IMR-90 (cell line): ENCODE results near the gene SCN4A. TPM values are rescaled to one million over a fixed set of nuclear protein-coding genes. Genes with fewer than 3 reads are reported as not detected.

Source experiments
- ATAC-seq: fragments of 200-7000 bp; cut with Tn5 transposase; 2 replicates; pipeline ENCODE4 v1.9.1; 2020; ENCODE audit warnings: low read depth, mild to moderate bottlenecking, moderate library complexity
- BruUV-seq: library from RNA; stranded (reverse); fragments of 400-500 nt; replicated peaks from 2 replicates; lab custom pipeline; 2021; lab: Mats Ljungman, UMichigan
- CTCF ChIA-PET: fragments of 300-600 bp; formaldehyde crosslinking; extraction: SDS; loops from one replicate; lab custom pipeline; 2021; ENCODE audit warnings: antibody characterized with exemption; lab: Yijun Ruan, JAX
- POLR2A ChIA-PET: fragments of 300-600 bp; sonication (Branson Sonifier 250); formaldehyde crosslinking; loops from one replicate; lab custom pipeline; 2022; ENCODE audit warnings: antibody characterized with exemption; ENCODE audit not compliant: unreplicated experiment; lab: Charles Lee
- DNase-seq: peaks from one replicate; pipeline ENCODE4 v3.0.0; 2013
- H2AFZ ChIP-seq: replicated peaks from 2 replicates; pipeline ENCODE3; 2013; ENCODE audit warnings: low read length, mild to moderate bottlenecking; ENCODE audit not compliant: poor library complexity
- H2AK5ac ChIP-seq: 2 replicates; pipeline ENCODE4 v1.6.1; 2013; ENCODE audit warnings: low read depth, low read length, inconsistent platforms
- H2AK9ac ChIP-seq: replicated peaks from 2 replicates; pipeline ENCODE3; 2013; ENCODE audit warnings: mild to moderate bottlenecking, low read depth, low read length, moderate library complexity; ENCODE audit not compliant: poor library complexity
- H2BK120ac ChIP-seq: 2 replicates; pipeline ENCODE4 v1.6.1; 2013; ENCODE audit warnings: low read depth, low read length, inconsistent platforms
- H2BK15ac ChIP-seq: 3 replicates; pipeline ENCODE4 v1.6.1; 2013; ENCODE audit warnings: low read depth, low read length, inconsistent platforms
- H2BK20ac ChIP-seq: 2 replicates; pipeline ENCODE4 v1.6.1; 2013; ENCODE audit warnings: low read depth, mild to moderate bottlenecking, inconsistent platforms, low read length, moderate library complexity
- H2BK5ac ChIP-seq: 2 replicates; pipeline ENCODE4 v1.6.1; 2013; ENCODE audit warnings: mild to moderate bottlenecking, low read depth, low read length, inconsistent platforms; ENCODE audit not compliant: poor library complexity, severe bottlenecking
- H3K14ac ChIP-seq: replicated peaks from 2 replicates; pipeline ENCODE4 v1.6.1; 2013; ENCODE audit warnings: low read depth, low read length, inconsistent platforms
- H3K18ac ChIP-seq: 2 replicates; pipeline ENCODE4 v1.6.1; 2013; ENCODE audit warnings: low read depth, low read length, control low read depth
- H3K23ac ChIP-seq: 2 replicates; pipeline ENCODE4 v1.6.1; 2013; ENCODE audit warnings: low read depth, low read length, inconsistent platforms
- H3K27ac ChIP-seq: 2 replicates; pipeline ENCODE4 v1.5.1; 2013; ENCODE audit warnings: mild to moderate bottlenecking, control low read depth, low read length; ENCODE audit not compliant: insufficient read depth
- H3K27me3 ChIP-seq: 2 replicates; pipeline ENCODE4 v1.6.1; 2013; ENCODE audit warnings: low read length; ENCODE audit not compliant: control insufficient read depth, insufficient read depth
- H3K36me3 ChIP-seq: 2 replicates; pipeline ENCODE4 v1.6.1; 2013; ENCODE audit warnings: low read length, mixed read lengths; ENCODE audit not compliant: control insufficient read depth, insufficient read depth
- H3K4ac ChIP-seq: 2 replicates; pipeline ENCODE4 v1.6.1; 2013; ENCODE audit warnings: low read depth, low read length, inconsistent platforms
- H3K4me1 ChIP-seq: 2 replicates; pipeline ENCODE4 v1.6.1; 2013; ENCODE audit warnings: low read length, mixed read lengths; ENCODE audit not compliant: control insufficient read depth, insufficient read depth
- H3K4me2 ChIP-seq: 2 replicates; pipeline ENCODE4 v1.6.1; 2013; ENCODE audit warnings: low read depth, mild to moderate bottlenecking, control low read depth, low read length, moderate library complexity
- H3K4me3 ChIP-seq: 2 replicates; pipeline ENCODE4 v1.5.1; 2013; ENCODE audit warnings: low read depth, mild to moderate bottlenecking, control low read depth, low read length, moderate library complexity; ENCODE audit not compliant: insufficient read depth
- H3K56ac ChIP-seq: 2 replicates; pipeline ENCODE4 v1.6.1; 2013; ENCODE audit warnings: low read length, inconsistent platforms; ENCODE audit not compliant: insufficient read depth; ENCODE audit errors: extremely low read depth
- H3K79me1 ChIP-seq, 2 experiments: 2 replicates each; pipeline ENCODE4 v1.6.1; 2013; ENCODE audit warnings: low read length in 2 of 2, inconsistent platforms in 1 of 2, low read depth in 1 of 2
- H3K9ac ChIP-seq: 2 replicates; pipeline ENCODE4 v1.6.1; 2013; ENCODE audit warnings: low read depth, low read length, control low read depth
- H3K9me1 ChIP-seq: 2 replicates; pipeline ENCODE4 v1.6.1; 2013; ENCODE audit warnings: low read length, inconsistent platforms; ENCODE audit not compliant: insufficient read depth
- H3K9me3 ChIP-seq: 2 replicates; pipeline ENCODE4 v1.6.1; 2013; ENCODE audit warnings: low read length; ENCODE audit not compliant: control insufficient read depth, insufficient read depth
- H4K20me1 ChIP-seq: 2 replicates; pipeline ENCODE4 v1.6.1; 2013; ENCODE audit warnings: low read length, inconsistent platforms; ENCODE audit not compliant: insufficient read depth
- H4K5ac ChIP-seq: 2 replicates; pipeline ENCODE4 v1.6.1; 2013; ENCODE audit warnings: mild to moderate bottlenecking, low read depth, low read length, control low read depth
- H4K8ac ChIP-seq, 2 experiments: 2 replicates each; pipeline ENCODE4 v1.6.1; 2013; ENCODE audit warnings: low read depth in 2 of 2, low read length in 2 of 2, control low read depth in 1 of 2, inconsistent platforms in 1 of 2
- H4K91ac ChIP-seq: 2 replicates; pipeline ENCODE4 v1.6.1; 2013; ENCODE audit warnings: low read depth, low read length, inconsistent platforms; ENCODE audit not compliant: insufficient read depth
- BHLHE40 ChIP-seq: fragments of 150-350 bp; IDR thresholded peaks from 2 replicates; pipeline ENCODE4 v1.6.1; 2016; ENCODE audit warnings: mild to moderate bottlenecking, low read depth, low read length
- CEBPB ChIP-seq: IDR thresholded peaks from 2 replicates; pipeline ENCODE4 v1.6.1; 2012; ENCODE audit warnings: low read depth, low read length, improper control_type of control experiment
- ELK1 ChIP-seq: fragments of 150-350 bp; IDR thresholded peaks from 2 replicates; pipeline ENCODE4 v1.6.1; 2016; ENCODE audit warnings: low read depth, mild to moderate bottlenecking, low read length, moderate library complexity, borderline replicate concordance
- MAFK ChIP-seq: IDR thresholded peaks from 2 replicates; pipeline ENCODE4 v1.6.1; 2012; ENCODE audit warnings: low read depth, low read length, improper control_type of control experiment
- MAZ ChIP-seq: IDR thresholded peaks from 2 replicates; pipeline ENCODE4 v1.6.1; 2012; ENCODE audit warnings: low read depth, mild to moderate bottlenecking, low read length, improper control_type of control experiment, moderate library complexity, borderline replicate concordance
- MXI1 ChIP-seq: IDR thresholded peaks from 2 replicates; pipeline ENCODE4 v1.6.1; 2012; ENCODE audit warnings: low read depth, mild to moderate bottlenecking, low read length, moderate library complexity, borderline replicate concordance
- NFE2L2 ChIP-seq: fragments of 150-350 bp; IDR thresholded peaks from 2 replicates; pipeline ENCODE4 v1.6.1; 2016; ENCODE audit warnings: low read depth, mild to moderate bottlenecking, low read length
- POLR2A ChIP-seq: IDR thresholded peaks from 2 replicates; pipeline ENCODE4 v1.6.1; 2012; ENCODE audit warnings: mild to moderate bottlenecking, low read depth, low read length
- RAD21 ChIP-seq: IDR thresholded peaks from 2 replicates; pipeline ENCODE4 v1.6.1; 2012; ENCODE audit warnings: low read length, improper control_type of control experiment
- RCOR1 ChIP-seq: IDR thresholded peaks from 2 replicates; pipeline ENCODE4 v1.6.1; 2012; ENCODE audit warnings: mild to moderate bottlenecking, low read length, improper control_type of control experiment; ENCODE audit not compliant: insufficient replicate concordance
- RFX5 ChIP-seq: IDR thresholded peaks from 2 replicates; pipeline ENCODE4 v1.8.0; 2012; ENCODE audit warnings: low read depth, mild to moderate bottlenecking, low read length, moderate library complexity
- SMC3 ChIP-seq: fragments of 150-350 bp; IDR thresholded peaks from 2 replicates; pipeline ENCODE4 v1.6.1; 2016; ENCODE audit warnings: low read depth, mild to moderate bottlenecking, antibody characterized with exemption, low read length, moderate library complexity
- WGBS, 2 experiments: methylation state at CpG; one replicate each; pipeline versions ENCODE4 v1.1.5 to v1.1.7; 2013; ENCODE audit warnings: missing lambda C conversion rate in 2 of 2; ENCODE audit not compliant: insufficient read length in 1 of 2; ENCODE audit errors: extremely low coverage in 2 of 2; 5-methylcytosine and 5-hydroxymethylcytosine counted together
- dilution Hi-C: fragments of 300-500 bp; cut with HindIII; formaldehyde crosslinking; loops from one replicate; pipeline ENCODE4 v1.14.3; 2018; ENCODE audit warnings: low sequenced_read_pairs; ENCODE audit not compliant: unreplicated experiment
- in situ Hi-C: fragments of 300-500 bp; cut with MboI; formaldehyde crosslinking; loops from 3 replicates; pipeline ENCODE4 v1.14.3; 2019; ENCODE audit warnings: low sequenced_read_pairs, inconsistent platforms, mixed read lengths
- intact Hi-C: fragments of 100-400 bp; cut with micrococcal nuclease; formaldehyde crosslinking; loops from 2 replicates; pipeline ENCODE4 v1.10.0; 2022
- polyA plus RNA-seq, 3 experiments: library from polyadenylated mRNA; depleted of rRNA; stranded (reverse); fragments of >200 nt; gene quantifications; 2 replicates each; pipeline ENCODE4 v1.2.3, GENCODE V29; 2012; ENCODE audit warnings: low replicate concordance in 1 of 3
- total RNA-seq: library from RNA; depleted of rRNA; stranded (reverse); fragments of >200 nt; gene quantifications from 2 replicates; pipeline ENCODE4 v1.2.3, GENCODE V29; 2012
- TF ChIP-seq, protein P1 (sequence below): conservative IDR thresholded peaks from 2 replicates; pipeline ENCODE4 v1.5.1; 2012; ENCODE audit warnings: mild to moderate bottlenecking, low read depth, low read length, improper control_type of control experiment
- TF ChIP-seq, protein P2 (sequence below): fragments of 150-350 bp; IDR thresholded peaks from 2 replicates; pipeline ENCODE4 v1.6.1; 2017; ENCODE audit warnings: mild to moderate bottlenecking, antibody characterized with exemption, low read length, low read depth

The SCN4A gene
- total and polyA plus RNA-seq, 2 of the 4 experiments (the other 2 are of a cell fraction) = not detected

GRCh38 chr17:63954402-63955063 lies 18.2 kb downstream of the SCN4A start:
- H2BK120ac ChIP-seq = no peak overlapping the region
- H3K4me1 ChIP-seq = 0 out of 2 replicates have a peak, but pooled peaks cover 2% of the 10 kb centered on the region
- no peaks in the 10 kb centered on the region for H3K9me3 ChIP-seq
- H2AK5ac ChIP-seq = no peak overlapping the region
- H2BK15ac ChIP-seq = no peak overlapping the region
- no peak overlapping the region for H3K4me2 ChIP-seq
- H3K23ac ChIP-seq = no peak overlapping the region
- H2BK5ac ChIP-seq = no peak overlapping the region
- no peak overlapping the region for H3K27ac ChIP-seq
- H3K27me3 ChIP-seq = peaks cover 25% of the 10 kb centered on the region
- peaks cover 4% of the 10 kb centered on the region for H3K9me1 ChIP-seq
- H3K56ac ChIP-seq = no peak overlapping the region
- no peak overlapping the region for H2AFZ ChIP-seq
- no peaks in the 10 kb centered on the region; the same call in 1 of the 2 replicates for H4K20me1 ChIP-seq
- H3K4ac ChIP-seq = no peak overlapping the region
- no peaks in the 10 kb centered on the region for H3K79me1 ChIP-seq
- intact Hi-C loops = no loop called here
- H4K91ac ChIP-seq = no peak overlapping the region
- in situ Hi-C loops = no loop called here
- BruUV-seq = no TSS peak
- no peak overlapping the region for H3K18ac ChIP-seq
- no peak overlapping the region for H3K4me3 ChIP-seq
- dilution Hi-C loops = no loop called here
- H2AK9ac ChIP-seq = no peak overlapping the region
- WGBS, 2 experiments = 60% methylated on average over 1 of the region's 11 CpGs; no CpG with 5 or more reads in 1 of the 2 experiments
- CTCF ChIA-PET = interaction anchor here (1.1 kb wide), 1 partner anchor 9 kb away, joined by 3 read pairs; no protein-coding TSS in a partner anchor
- TF ChIP-seq MAZ (no peak), CEBPB (no peak), BHLHE40 (no peak), RCOR1 (no peak), NFE2L2 (no peak), MAFK (no peak), SMC3 (no peak), POLR2A (no peak), ELK1 (no peak), MXI1 (no peak), RFX5 (no peak), RAD21 (no peak)
- TF ChIP-seq, protein P1, sequence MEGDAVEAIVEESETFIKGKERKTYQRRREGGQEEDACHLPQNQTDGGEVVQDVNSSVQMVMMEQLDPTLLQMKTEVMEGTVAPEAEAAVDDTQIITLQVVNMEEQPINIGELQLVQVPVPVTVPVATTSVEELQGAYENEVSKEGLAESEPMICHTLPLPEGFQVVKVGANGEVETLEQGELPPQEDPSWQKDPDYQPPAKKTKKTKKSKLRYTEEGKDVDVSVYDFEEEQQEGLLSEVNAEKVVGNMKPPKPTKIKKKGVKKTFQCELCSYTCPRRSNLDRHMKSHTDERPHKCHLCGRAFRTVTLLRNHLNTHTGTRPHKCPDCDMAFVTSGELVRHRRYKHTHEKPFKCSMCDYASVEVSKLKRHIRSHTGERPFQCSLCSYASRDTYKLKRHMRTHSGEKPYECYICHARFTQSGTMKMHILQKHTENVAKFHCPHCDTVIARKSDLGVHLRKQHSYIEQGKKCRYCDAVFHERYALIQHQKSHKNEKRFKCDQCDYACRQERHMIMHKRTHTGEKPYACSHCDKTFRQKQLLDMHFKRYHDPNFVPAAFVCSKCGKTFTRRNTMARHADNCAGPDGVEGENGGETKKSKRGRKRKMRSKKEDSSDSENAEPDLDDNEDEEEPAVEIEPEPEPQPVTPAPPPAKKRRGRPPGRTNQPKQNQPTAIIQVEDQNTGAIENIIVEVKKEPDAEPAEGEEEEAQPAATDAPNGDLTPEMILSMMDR = no peak
- TF ChIP-seq, protein P2, sequence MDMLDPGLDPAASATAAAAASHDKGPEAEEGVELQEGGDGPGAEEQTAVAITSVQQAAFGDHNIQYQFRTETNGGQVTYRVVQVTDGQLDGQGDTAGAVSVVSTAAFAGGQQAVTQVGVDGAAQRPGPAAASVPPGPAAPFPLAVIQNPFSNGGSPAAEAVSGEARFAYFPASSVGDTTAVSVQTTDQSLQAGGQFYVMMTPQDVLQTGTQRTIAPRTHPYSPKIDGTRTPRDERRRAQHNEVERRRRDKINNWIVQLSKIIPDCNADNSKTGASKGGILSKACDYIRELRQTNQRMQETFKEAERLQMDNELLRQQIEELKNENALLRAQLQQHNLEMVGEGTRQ = no peak
- no peak overlapping the region for H2BK20ac ChIP-seq
- H4K5ac ChIP-seq = no peak overlapping the region
- H3K36me3 ChIP-seq = no peaks in the 10 kb centered on the region
- ATAC-seq = no peak
- no peak overlapping the region for H4K8ac ChIP-seq
- no peak for DNase-seq
- H3K14ac ChIP-seq = no peak overlapping the region
- no peak overlapping the region for H3K9ac ChIP-seq
- POLR2A ChIA-PET = no interaction called here
